ENCODE results near the gene SMIM45.

The SMIM45 gene

GRCh38 chr22:41917375-41917902 lies 34.5 kb upstream of the SMIM45 start:
- H3K4me3 Mint-ChIP-seq = no peak overlapping the region; a peak in 1 of 5 replicates

More at GRCh38 chr22:41917375-41917902, 34.5 kb upstream of the SMIM45 start:
- H3K4ac ChIP-seq (ENCODE audit: low read depth, low read length) = no peak overlapping the region
- H3T11ph ChIP-seq (ENCODE audit: low read length) = no peak overlapping the region
- H3K4me1 ChIP-seq (ENCODE audit: insufficient read depth, low read length) = peaks cover 2% of the 10 kb centered on the region; the same call in 1 of the 2 replicates
- peaks cover 12% of the 10 kb centered on the region for H3K23me2 ChIP-seq (ENCODE audit: insufficient read length, low read depth, low read length, poor library complexity, severe bottlenecking)
- no peak overlapping the region for H2BK20ac ChIP-seq (ENCODE audit: low read depth, low read length, poor library complexity, severe bottlenecking)
- H3K9me3 ChIP-seq (ENCODE audit: control insufficient read depth, low read depth, low read length) = no peaks in the 10 kb centered on the region
- no peak overlapping the region for H2BK12ac ChIP-seq (ENCODE audit: insufficient read length, low read depth, low read length)
- no peak overlapping the region for H4K5ac ChIP-seq (ENCODE audit: insufficient read length, low read depth, low read length)
- H2AFZ ChIP-seq (ENCODE audit: low read length) = no peak overlapping the region
- peaks cover 2% of the 10 kb centered on the region for H4K20me1 ChIP-seq (ENCODE audit: control insufficient read depth, insufficient read depth, insufficient read length)
- H4K8ac ChIP-seq (replicated peaks; ENCODE audit: insufficient read length, low read depth, low read length) = no peak overlapping the region
- no peak for TF ChIP-seq CTCF (conservative IDR thresholded peaks at IDR 0.05)
- H3K9ac ChIP-seq (ENCODE audit: extremely low read depth, insufficient read length, low read length) = no peak overlapping the region
- no peak overlapping the region for H2AK5ac ChIP-seq (ENCODE audit: insufficient read length, low read length)
- H3K18ac ChIP-seq (ENCODE audit: insufficient read length, low read depth, low read length) = no peak overlapping the region
- H3K56ac ChIP-seq (ENCODE audit: insufficient read length, low read depth, low read length) = no peak overlapping the region
- H3K27me3 Mint-ChIP-seq (ENCODE audit: low read depth) = peaks cover 80% of the 10 kb centered on the region
- no peaks in the 10 kb centered on the region for H3K79me1 ChIP-seq (ENCODE audit: insufficient read depth, low read depth, low read length, poor library complexity, severe bottlenecking)
- no peaks in the 10 kb centered on the region for H3K79me2 ChIP-seq (ENCODE audit: insufficient read depth, low read length)
- H3K4me2 ChIP-seq (ENCODE audit: insufficient read depth, insufficient read length, low read length) = no peak overlapping the region
- H3K14ac ChIP-seq (ENCODE audit: insufficient read depth, low read length) = no peak overlapping the region
- peaks cover 7 to 22% of the 10 kb centered on the region in 2 experiments; a peak in 3 of 4 replicates for H3K4me1 Mint-ChIP-seq
- H3K36me3 Mint-ChIP-seq (ENCODE audit: insufficient read depth in 1 of 3, low read depth in 3 of 3) = no peaks in the 10 kb centered on the region; a peak in 1 of 7 replicates
- H3K27ac Mint-ChIP-seq = no peak overlapping the region
- H4K91ac ChIP-seq (ENCODE audit: insufficient read length, low read depth, low read length) = no peak overlapping the region
- H2BK15ac ChIP-seq (ENCODE audit: low read depth, low read length) = no peak overlapping the region
- no peak overlapping the region for H2BK5ac ChIP-seq (ENCODE audit: insufficient read length, low read length)
- H3K9me3 Mint-ChIP-seq = no peaks in the 10 kb centered on the region; a peak in 1 of 5 replicates
- H3K27me3 ChIP-seq (ENCODE audit: insufficient read depth, low read length) = peaks cover 41% of the 10 kb centered on the region
- no peak overlapping the region for H3K27ac ChIP-seq (ENCODE audit: insufficient read length, low read depth, low read length)
- WGBS (ENCODE audit: extremely low coverage, insufficient read length, low lambda C conversion rate) = no CpG with 5 or more reads among the region's 11 CpGs
- no peak for DNase-seq
- no peak overlapping the region for H3K23ac ChIP-seq (ENCODE audit: insufficient read length, low read depth, low read length)
- no peak overlapping the region for H2BK120ac ChIP-seq (ENCODE audit: low read depth, low read length, poor library complexity, severe bottlenecking)
